Activated CD4-positive, alpha-beta T cell treated with anti-CD3 and anti-CD28 coated beads for 4 hours (primary cell): Measurements from ENCODE around the gene ADM.

Experiments
- DNase-seq, 2 donors: peaks; one replicate each; pipeline ENCODE4 v3.0.0-alpha.2; 2020

Gene ADM

GRCh38 chr11:10310301-10310841, 5.5 kb downstream of the ADM start:
- no peak for DNase-seq

- no peak for DNase-seq
These were observed 6.9 kb downstream of the ADM start for GRCh38 chr11:10311802-10312201.

GRCh38 chr11:10314199-10315072, 9.6 kb downstream of the ADM start:
- DNase-seq: no peak

- no peak for DNase-seq
These were observed 10.2 kb downstream of the ADM start for GRCh38 chr11:10315083-10315482.

- no peak for DNase-seq
These were observed 12.4 kb downstream of the ADM start for GRCh38 chr11:10317151-10317755.

GRCh38 chr11:10317776-10318526, 13.1 kb downstream of the ADM start:
- no peak for DNase-seq

- no peak for DNase-seq
These were observed 13.6 kb downstream of the ADM start for GRCh38 chr11:10318527-10318802.

GRCh38 chr11:10319702-10320558, 15.1 kb downstream of the ADM start:
- DNase-seq: no peak

- no peak for DNase-seq
These were observed 16.0 kb downstream of the ADM start for GRCh38 chr11:10320736-10321465.

- no peak for DNase-seq
These were observed 17.5 kb downstream of the ADM start for GRCh38 chr11:10322401-10322800.

- peak; percentile 61 to 63 for DNase-seq
These were observed 18.2 kb downstream of the ADM start for GRCh38 chr11:10322830-10323792.

- DNase-seq: no peak
These were observed 18.9 kb downstream of the ADM start for GRCh38 chr11:10323793-10324170.

GRCh38 chr11:10324474-10324873, 19.6 kb downstream of the ADM start:
- no peak for DNase-seq

GRCh38 chr11:10325277-10326011, 20.6 kb downstream of the ADM start:
- no peak for DNase-seq

- DNase-seq: no peak
These were observed 21.4 kb downstream of the ADM start for GRCh38 chr11:10326012-10326964.

- DNase-seq: no peak
These were observed 22.4 kb downstream of the ADM start for GRCh38 chr11:10327254-10327653.

- no peak for DNase-seq
These were observed 23.6 kb downstream of the ADM start for GRCh38 chr11:10328314-10329098.

GRCh38 chr11:10329356-10329755, 24.5 kb downstream of the ADM start:
- DNase-seq: no peak
